Measurements from ENCODE around the gene CENPQ. TPM values are rescaled to one million over a fixed set of nuclear protein-coding genes. Genes with fewer than 3 reads are reported as not detected.

Gene CENPQ
- total and polyA plus RNA-seq, 4 donors, result 0.70 to 3.5 (median 1.4) TPM

GRCh38 chr6:49541936-49542335 is 78.8 kb downstream of the CENPQ start:
- no peak overlapping the region for H3K27ac ChIP-seq (ENCODE audit: low read depth in 1 of 2, low read length in 2 of 2)
- H3K9ac ChIP-seq (ENCODE audit: low read depth in 1 of 2, low read length in 2 of 2), result no peak overlapping the region
- no peak overlapping the region for H3K4me3 ChIP-seq (ENCODE audit: low read depth in 1 of 3, low read length in 3 of 3)
- TF ChIP-seq TAF1 (conservative IDR thresholded peaks at IDR 0.05) (no peak), YY1 (IDR thresholded peaks at IDR 0.05) (no peak), GABPA (IDR thresholded peaks at IDR 0.05 in 1 of 2, conservative IDR thresholded peaks at IDR 0.05 in 1 of 2) (no peak), SP1 (IDR thresholded peaks at IDR 0.05) (no peak), FOXA2 (IDR thresholded peaks at IDR 0.05) (no peak)
- WGBS, result 83% methylated on average over 3 of the region's 3 CpGs
- H3K36me3 ChIP-seq (ENCODE audit: control insufficient read depth in 4 of 4, insufficient read depth in 3 of 4, low read depth in 1 of 4, low read length in 3 of 4), result peaks cover 0 to 1% (median 0%) of the 10 kb centered on the region in 4 donors
- no peaks in the 10 kb centered on the region for H3K4me1 ChIP-seq (ENCODE audit: control insufficient read depth in 4 of 4, insufficient read depth in 4 of 4, low read length in 3 of 4)
- no peaks in the 10 kb centered on the region for H3K9me3 ChIP-seq (ENCODE audit: control insufficient read depth in 4 of 4, low read length in 3 of 4)
- H3K27me3 ChIP-seq (ENCODE audit: control insufficient read depth in 4 of 4, insufficient read depth in 4 of 4, low read length in 3 of 4), result no peaks in the 10 kb centered on the region
- no peak for DNase-seq (ENCODE audit: low spot score)

Other genes starting within 250 kb of the CENPQ start
- gene MMUT, start 117 bp upstream of the CENPQ start, total RNA-seq, result 10 to 100 TPM; 42.3 to 46.2 TPM
- gene MMUT, start 117 bp upstream of the CENPQ start, polyA plus RNA-seq, result 10 to 100 TPM; 44.4 to 54.2 TPM
- not detected for gene GLYATL3, start 36.6 kb downstream of the CENPQ start, total RNA-seq
- gene GLYATL3, start 36.6 kb downstream of the CENPQ start, polyA plus RNA-seq, result under 1 TPM in 1 of 2 donors, not detected in 1; 0.09 TPM
- under 1 TPM; 0.14 to 0.84 TPM for gene C6orf141, start 87.3 kb downstream of the CENPQ start, total RNA-seq
- gene C6orf141, start 87.3 kb downstream of the CENPQ start, polyA plus RNA-seq, result under 1 TPM; 0.33 to 0.43 TPM
- gene RHAG, start 173.5 kb downstream of the CENPQ start, total RNA-seq, result 100 to 1,000 TPM in 1 of 2 donors, not detected in 1; 345 TPM
- under 1 TPM in 1 of 2 donors, not detected in 1; 0.07 TPM for gene RHAG, start 173.5 kb downstream of the CENPQ start, polyA plus RNA-seq

All from liver (tissue), 9 donors.